NCI-H1105 (cell line): Measurements from ENCODE around the gene SULT1A1.

Source experiments
- DNase-seq: peaks from one replicate; lab custom pipeline; 2025; lab: John Stamatoyannopoulos, UW

SULT1A1 gene

DNA sequence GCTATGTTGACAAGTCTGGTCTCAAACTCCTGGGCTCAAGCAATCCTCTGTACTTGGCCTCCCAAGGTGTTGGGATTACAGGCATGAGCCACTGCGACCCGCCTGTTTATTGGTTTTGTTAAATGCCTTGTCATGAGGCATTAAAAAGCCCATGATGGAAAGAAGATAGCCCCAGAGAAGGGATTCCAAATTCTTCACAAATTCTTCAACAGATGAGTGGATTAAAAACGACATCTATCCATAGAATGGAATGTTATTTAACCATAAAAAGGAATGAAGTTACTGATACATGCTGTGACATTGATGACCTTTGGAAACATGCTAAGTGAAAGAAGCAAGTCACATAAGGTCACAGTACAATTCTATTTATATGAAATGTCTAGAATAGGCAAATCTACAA lies 51.4 kb downstream of the SULT1A1 start:
- DNase-seq = no peak

DNA sequence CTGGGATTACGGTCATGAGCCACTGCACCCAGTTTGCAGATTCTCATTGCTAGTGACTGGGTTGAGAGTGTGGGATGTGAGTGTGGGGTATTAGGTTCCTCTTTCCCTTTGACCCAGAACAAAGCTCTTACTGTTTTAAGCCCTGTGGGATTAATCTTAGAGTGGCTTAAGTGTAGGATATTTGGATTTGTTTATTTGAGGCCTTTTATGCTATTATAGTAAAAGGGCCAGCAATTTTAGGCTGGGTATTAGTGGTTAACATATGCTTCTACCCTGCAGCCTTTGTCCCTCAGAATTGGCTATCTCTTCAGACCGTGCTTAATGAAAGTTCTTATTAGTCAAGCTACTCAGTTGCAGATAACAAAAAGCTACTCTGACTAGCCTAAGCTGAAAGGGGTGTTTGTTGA lies 52.9 kb downstream of the SULT1A1 start:
- no peak for DNase-seq

DNA sequence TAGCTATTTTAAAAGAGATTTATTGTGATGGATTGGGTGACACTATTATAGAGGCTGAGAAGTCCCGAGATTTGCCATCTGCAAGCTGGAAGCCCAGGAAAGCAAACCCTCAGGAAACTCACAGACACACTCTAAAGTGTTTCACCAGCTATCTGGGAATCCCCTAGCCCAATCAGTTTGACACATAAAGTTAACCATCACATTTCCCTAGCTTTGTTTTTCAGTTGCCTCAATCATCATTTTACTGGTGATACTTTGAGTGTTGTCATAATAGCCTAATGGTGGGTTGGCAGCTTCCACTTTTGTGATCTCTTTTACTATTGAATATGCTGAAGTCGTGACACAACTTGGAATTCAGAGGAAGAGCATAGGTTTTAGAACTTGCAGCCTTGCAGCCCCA lies 54.3 kb downstream of the SULT1A1 start:
- no peak for DNase-seq
